K562 (cell line): ENCODE measurements around the gene CDH19. TPM values are rescaled to one million over a fixed set of nuclear protein-coding genes. Genes with fewer than 3 reads are reported as not detected.

ENCODE experiments used
- ATAC-seq: fragments of 200-7000 bp; cut with Tn5 transposase; 3 replicates; pipeline ENCODE4 v1.9.1; 2020; ENCODE audit warnings: moderate library complexity
- BruUV-seq: library from RNA; stranded (reverse); fragments of 400-500 nt; replicated peaks from 2 replicates; lab custom pipeline; 2021; lab: Mats Ljungman, UMichigan
- CTCF ChIA-PET: fragments of 300-600 bp; formaldehyde crosslinking; extraction: SDS; loops from one replicate; lab custom pipeline; 2021; ENCODE audit warnings: low intra/inter-chr PET ratio; lab: Yijun Ruan, JAX
- POLR2A ChIA-PET: fragments of 300-600, 350-650 bp; sonication (Branson Sonifier 250); formaldehyde crosslinking; extraction: SDS; loops from one replicate; lab custom pipeline; 2021; ENCODE audit warnings: antibody characterized with exemption, inconsistent platforms; lab: Yijun Ruan, JAX
- DNase-seq, 4 experiments: peaks; one replicate each; pipeline versions ENCODE4 v3.0.0 to v3.0.0-alpha.2; 2011 to 2018; ENCODE audit warnings: low spot score in 3 of 4, mixed read lengths in 3 of 4; ENCODE audit errors: extremely low read depth in 1 of 4
- FAIRE-seq: peaks from 2 replicates; lab custom pipeline; 2011; peaks lifted over from hg19 to GRCh38; lab: Jason Lieb, UNC
- H2AFZ ChIP-seq: 2 replicates; pipeline ENCODE4 v1.6.0; 2011; ENCODE audit warnings: low read depth, low read length, control low read depth, inconsistent platforms
- H3K27ac ChIP-seq: fragments of 200-600 bp; 3 replicates; pipeline ENCODE4 v1.8.0; 2011; ENCODE audit warnings: low read depth, mild to moderate bottlenecking, control low read depth, inconsistent platforms, low read length, moderate library complexity, mixed read lengths; ENCODE audit errors: extremely low read depth
- H3K27me3 ChIP-seq, 2 experiments: fragments of 300-600 bp in 1 of 2; 2 replicates in 1 of 2; 3 replicates in 1 of 2; pipeline versions ENCODE4 v1.6.0 to v1.8.0; 2011; ENCODE audit warnings: inconsistent platforms in 2 of 2, low read length in 2 of 2, mild to moderate bottlenecking in 1 of 2, mixed read lengths in 1 of 2, moderate library complexity in 1 of 2; ENCODE audit not compliant: control insufficient read depth in 2 of 2, insufficient read depth in 2 of 2
- H3K36me3 ChIP-seq: fragments of 300-600 bp; 3 replicates; pipeline ENCODE4 v1.8.0; 2011; ENCODE audit warnings: mild to moderate bottlenecking, low read length, inconsistent platforms; ENCODE audit not compliant: control insufficient read depth, insufficient read depth
- H3K4me1 ChIP-seq, 2 experiments: fragments of 200-600 bp in 1 of 2; replicated peaks in 1 of 2; 2 replicates in 1 of 2; 3 replicates in 1 of 2; pipeline versions ENCODE4 v1.5.1 to v1.8.0; 2011; ENCODE audit warnings: inconsistent platforms in 2 of 2, low read length in 2 of 2, mild to moderate bottlenecking in 1 of 2, mixed read lengths in 1 of 2, moderate library complexity in 1 of 2; ENCODE audit not compliant: control insufficient read depth in 2 of 2, insufficient read depth in 2 of 2
- H3K4me2 ChIP-seq: 2 replicates; pipeline ENCODE4 v1.6.1; 2011; ENCODE audit warnings: low read length, control low read depth, inconsistent platforms, mixed read lengths; ENCODE audit not compliant: insufficient read depth
- H3K4me3 ChIP-seq: fragments of 200-600 bp; sonication (generic), shearing (Covaris generic); 2 replicates; pipeline ENCODE4 v1.5.1; 2016; ENCODE audit warnings: control low read depth, inconsistent platforms
- H3K79me2 ChIP-seq: fragments of 200-600 bp; 3 replicates; pipeline ENCODE4 v1.8.0; 2011; ENCODE audit warnings: low read length, inconsistent platforms; ENCODE audit not compliant: control insufficient read depth, insufficient read depth
- H3K9ac ChIP-seq, 2 experiments: 2 replicates each; pipeline versions ENCODE4 v1.6.0 to v1.6.1; 2011; ENCODE audit warnings: low read depth in 2 of 2, low read length in 2 of 2, control low read depth in 1 of 2, inconsistent platforms in 1 of 2, mild to moderate bottlenecking in 1 of 2, mixed read lengths in 1 of 2; ENCODE audit not compliant: insufficient read depth in 1 of 2
- H3K9me1 ChIP-seq: one replicate; pipeline ENCODE4 v1.6.0; 2011; ENCODE audit warnings: inconsistent platforms, mild to moderate bottlenecking, low read length, moderate library complexity; ENCODE audit not compliant: control insufficient read depth, insufficient read depth
- H3K9me3 ChIP-seq: replicated peaks from 2 replicates; pipeline ENCODE4 v1.5.1; 2011; ENCODE audit warnings: low read depth, low read length, inconsistent platforms; ENCODE audit not compliant: control insufficient read depth, insufficient read depth
- H4K20me1 ChIP-seq: replicated peaks from 2 replicates; pipeline ENCODE4 v1.6.1; 2011; ENCODE audit warnings: low read length, inconsistent platforms, mixed read lengths; ENCODE audit not compliant: control insufficient read depth, insufficient read depth
- CBX2 ChIP-seq: fragments of 200-600 bp; sonication (generic); IDR thresholded peaks from one replicate; pipeline ENCODE4 v1.6.1; 2012; ENCODE audit warnings: mild to moderate bottlenecking, low read length, inconsistent platforms; ENCODE audit not compliant: insufficient read depth, poor library complexity, severe bottlenecking
- CREB1 ChIP-seq, 2 experiments: sonication (generic) in 1 of 2; formaldehyde crosslinking in 1 of 2; IDR thresholded peaks; 2 replicates each; pipeline versions ENCODE4 v1.6.1 to v1.8.0; 2012 to 2022; ENCODE audit warnings: inconsistent platforms in 1 of 2, mild to moderate bottlenecking in 1 of 2, missing genetic modification reagents in 1 of 2, moderate library complexity in 1 of 2
- DIDO1 ChIP-seq: fragments of 450-650 bp; IDR thresholded peaks from 2 replicates; pipeline ENCODE4 v1.6.1; 2016; ENCODE audit warnings: low read depth, missing biosample characterization, missing genetic modification characterization
- EHMT2 ChIP-seq: fragments of 450-650 bp; IDR thresholded peaks from 2 replicates; pipeline ENCODE4 v1.6.1; 2018; ENCODE audit warnings: antibody characterized with exemption
- GABPB1 ChIP-seq: sonication (generic); formaldehyde crosslinking; IDR thresholded peaks from 2 replicates; pipeline ENCODE4 v1.8.0; 2022; ENCODE audit warnings: mild to moderate bottlenecking, missing genetic modification reagents
- MAFK ChIP-seq: IDR thresholded peaks from 2 replicates; pipeline ENCODE4 v1.6.1; 2011; ENCODE audit warnings: low read length, improper control_type of control experiment
- PRMT5 ChIP-seq: sonication (generic); formaldehyde crosslinking; IDR thresholded peaks from 2 replicates; pipeline ENCODE4 v1.5.0; 2020; ENCODE audit warnings: missing genetic modification reagents
- RFX1 ChIP-seq: fragments of 450-650 bp; IDR thresholded peaks from 2 replicates; pipeline ENCODE4 v1.6.1; 2016; ENCODE audit warnings: mild to moderate bottlenecking, moderate library complexity
- SAFB ChIP-seq: fragments of 200-400 bp; formaldehyde crosslinking; IDR thresholded peaks from 2 replicates; pipeline ENCODE4 v1.6.1; 2017; ENCODE audit warnings: low read depth, low read length, borderline replicate concordance
- SIRT6 ChIP-seq: IDR thresholded peaks from one replicate; pipeline ENCODE4 v1.6.1; 2012; ENCODE audit warnings: low read depth, mild to moderate bottlenecking, control low read depth, inconsistent platforms, low read length, moderate library complexity
- ZBTB1 ChIP-seq: sonication (generic); formaldehyde crosslinking; IDR thresholded peaks from 2 replicates; pipeline ENCODE4 v1.8.1; 2023; ENCODE audit warnings: missing genetic modification reagents, low read depth, mild to moderate bottlenecking, borderline replicate concordance
- ZNF76 ChIP-seq: fragments of 250-450 bp; sonication (Bioruptor Pico); IDR thresholded peaks from 2 replicates; pipeline ENCODE4 v1.4.0; 2020; ENCODE audit warnings: mild to moderate bottlenecking, moderate library complexity, borderline replicate concordance
- WGBS: fragments of 100-300 bp; shearing (Covaris generic); methylation state at CpG from one replicate; pipeline ENCODE4 v1.1.6; 2016; ENCODE audit warnings: low coverage, mixed read lengths; ENCODE audit not compliant: insufficient coverage; ENCODE audit errors: missing lambda C conversion rate; 5-methylcytosine and 5-hydroxymethylcytosine counted together
- in situ Hi-C: fragments of 300-500 bp; cut with MboI; formaldehyde crosslinking; loops from 4 replicates; pipeline ENCODE4 v1.15.0; 2018; ENCODE audit warnings: inconsistent platforms, mixed read lengths
- intact Hi-C: fragments of 100-400 bp; cut with micrococcal nuclease; formaldehyde crosslinking; loops from 2 replicates; pipeline ENCODE4 v1.14.2; 2022
- polyA plus RNA-seq, 8 experiments: library from polyadenylated mRNA; depleted of rRNA in 4 of 8; stranded (reverse) in 5 of 8; unstranded in 3 of 8; fragments of >200 nt; fragmentation: Nextera tagmentation in 2 of 8; fragmentation: Illumina TruSeq in 1 of 8; extraction: Ambion mirVana in 2 of 8; extraction: Trizol in 1 of 8; gene quantifications; 2 replicates each; pipeline versions ENCODE4 v1.2.1 to v1.2.3, GENCODE V29; 2011 to 2014; ENCODE audit warnings: inconsistent platforms in 1 of 8, missing spikeins in 1 of 8
- total RNA-seq, 7 experiments: library from RNA; depleted of rRNA in 6 of 7; stranded (reverse); fragments of >200 nt in 6 of 7; fragmentation: Illumina TruSeq in 2 of 7; extraction: Trizol in 2 of 7; gene quantifications; 2 replicates each; pipeline versions ENCODE4 v1.2.1 to v1.2.3, GENCODE V29; 2011 to 2021; ENCODE audit warnings: low replicate concordance in 1 of 7
- TF ChIP-seq, protein P1 (sequence below): fragments of 250-450 bp; sonication (Bioruptor Pico); IDR thresholded peaks from 2 replicates; pipeline ENCODE4 v1.4.0; 2020
- TF ChIP-seq, protein P2 (sequence below): fragments of 450-650 bp; IDR thresholded peaks from 2 replicates; pipeline ENCODE4 v1.6.1; 2016; ENCODE audit warnings: antibody characterized with exemption

The CDH19 gene
- total and polyA plus RNA-seq, 9 of the 15 experiments (the other 6 are each of a cell fraction or from before 2014, with no cell fraction given), result not detected

DNA sequence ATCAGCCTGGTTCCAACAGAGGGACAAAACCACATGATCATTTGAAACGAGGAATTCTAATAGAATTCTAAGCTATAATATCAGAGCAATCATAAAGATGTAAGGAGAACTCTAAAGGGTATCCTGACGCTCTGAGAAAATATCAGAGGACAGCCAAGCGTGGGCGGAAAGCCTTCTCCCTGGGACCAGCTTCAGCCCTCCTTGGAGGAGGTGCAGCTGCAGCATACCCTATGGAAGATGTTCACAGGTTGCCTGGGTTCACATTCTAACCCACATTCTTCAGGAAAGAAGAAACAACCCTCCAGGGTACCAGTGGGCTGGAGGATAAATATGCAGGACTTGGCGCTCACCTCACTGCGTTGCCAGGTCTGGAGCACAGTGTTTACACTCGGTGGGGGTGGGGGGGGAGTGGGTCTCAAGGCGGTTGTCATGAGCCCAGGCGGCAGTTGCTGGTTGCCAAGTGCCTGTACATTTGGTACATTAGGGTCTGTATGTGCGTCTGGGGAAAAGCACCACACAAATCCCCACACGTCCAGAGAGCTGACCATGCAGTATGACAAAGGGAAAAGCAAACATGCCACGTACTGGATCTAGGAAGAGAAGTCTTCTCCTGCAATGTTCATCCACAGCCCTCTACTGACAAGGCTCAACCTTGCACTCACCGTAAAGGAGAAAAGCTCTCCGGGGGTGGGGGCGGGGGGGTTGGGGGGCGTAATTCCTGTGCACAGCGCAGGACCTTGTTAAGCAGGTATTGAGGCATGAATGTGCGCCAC, 80.5 kb downstream of the CDH19 start:
- ChIA-PET POLR2A (no interaction called here), CTCF (no interaction called here)
- 0% methylated on average over 5 of the region's 18 CpGs for WGBS
- H2AFZ ChIP-seq, result no peak overlapping the region
- FAIRE-seq, result no peak
- no TSS peak for BruUV-seq
- no peaks in the 10 kb centered on the region for H3K4me1 ChIP-seq
- H3K79me2 ChIP-seq, result no peaks in the 10 kb centered on the region
- no peaks in the 10 kb centered on the region for H3K9me3 ChIP-seq
- H3K4me2 ChIP-seq, result no peak overlapping the region
- H3K4me3 ChIP-seq, result no peak overlapping the region
- in situ Hi-C loops, result no loop called here
- intact Hi-C loops, result no loop called here
- no peak overlapping the region for H3K27ac ChIP-seq
- ATAC-seq, result no peak
- no peaks in the 10 kb centered on the region for H4K20me1 ChIP-seq
- no peak overlapping the region for H3K9ac ChIP-seq
- H3K27me3 ChIP-seq, result no peaks in the 10 kb centered on the region
- TF ChIP-seq PRMT5 (CRISPR knock-in tag) (no peak), ZNF76 (CRISPR knock-in tag) (no peak), ZBTB1 (CRISPR knock-in tag) (no peak), RFX1 (no peak), SIRT6 (no peak), CBX2 (no peak), EHMT2 (no peak), MAFK (no peak), SAFB (no peak), GABPB1 (CRISPR knock-in tag) (no peak), CREB1 (IDR thresholded peaks at IDR 0.05) (no peak), CREB1 (CRISPR knock-in tag; IDR thresholded peaks at IDR 0.05) (no peak), DIDO1 (tag) (no peak)
- TF ChIP-seq, protein P1, sequence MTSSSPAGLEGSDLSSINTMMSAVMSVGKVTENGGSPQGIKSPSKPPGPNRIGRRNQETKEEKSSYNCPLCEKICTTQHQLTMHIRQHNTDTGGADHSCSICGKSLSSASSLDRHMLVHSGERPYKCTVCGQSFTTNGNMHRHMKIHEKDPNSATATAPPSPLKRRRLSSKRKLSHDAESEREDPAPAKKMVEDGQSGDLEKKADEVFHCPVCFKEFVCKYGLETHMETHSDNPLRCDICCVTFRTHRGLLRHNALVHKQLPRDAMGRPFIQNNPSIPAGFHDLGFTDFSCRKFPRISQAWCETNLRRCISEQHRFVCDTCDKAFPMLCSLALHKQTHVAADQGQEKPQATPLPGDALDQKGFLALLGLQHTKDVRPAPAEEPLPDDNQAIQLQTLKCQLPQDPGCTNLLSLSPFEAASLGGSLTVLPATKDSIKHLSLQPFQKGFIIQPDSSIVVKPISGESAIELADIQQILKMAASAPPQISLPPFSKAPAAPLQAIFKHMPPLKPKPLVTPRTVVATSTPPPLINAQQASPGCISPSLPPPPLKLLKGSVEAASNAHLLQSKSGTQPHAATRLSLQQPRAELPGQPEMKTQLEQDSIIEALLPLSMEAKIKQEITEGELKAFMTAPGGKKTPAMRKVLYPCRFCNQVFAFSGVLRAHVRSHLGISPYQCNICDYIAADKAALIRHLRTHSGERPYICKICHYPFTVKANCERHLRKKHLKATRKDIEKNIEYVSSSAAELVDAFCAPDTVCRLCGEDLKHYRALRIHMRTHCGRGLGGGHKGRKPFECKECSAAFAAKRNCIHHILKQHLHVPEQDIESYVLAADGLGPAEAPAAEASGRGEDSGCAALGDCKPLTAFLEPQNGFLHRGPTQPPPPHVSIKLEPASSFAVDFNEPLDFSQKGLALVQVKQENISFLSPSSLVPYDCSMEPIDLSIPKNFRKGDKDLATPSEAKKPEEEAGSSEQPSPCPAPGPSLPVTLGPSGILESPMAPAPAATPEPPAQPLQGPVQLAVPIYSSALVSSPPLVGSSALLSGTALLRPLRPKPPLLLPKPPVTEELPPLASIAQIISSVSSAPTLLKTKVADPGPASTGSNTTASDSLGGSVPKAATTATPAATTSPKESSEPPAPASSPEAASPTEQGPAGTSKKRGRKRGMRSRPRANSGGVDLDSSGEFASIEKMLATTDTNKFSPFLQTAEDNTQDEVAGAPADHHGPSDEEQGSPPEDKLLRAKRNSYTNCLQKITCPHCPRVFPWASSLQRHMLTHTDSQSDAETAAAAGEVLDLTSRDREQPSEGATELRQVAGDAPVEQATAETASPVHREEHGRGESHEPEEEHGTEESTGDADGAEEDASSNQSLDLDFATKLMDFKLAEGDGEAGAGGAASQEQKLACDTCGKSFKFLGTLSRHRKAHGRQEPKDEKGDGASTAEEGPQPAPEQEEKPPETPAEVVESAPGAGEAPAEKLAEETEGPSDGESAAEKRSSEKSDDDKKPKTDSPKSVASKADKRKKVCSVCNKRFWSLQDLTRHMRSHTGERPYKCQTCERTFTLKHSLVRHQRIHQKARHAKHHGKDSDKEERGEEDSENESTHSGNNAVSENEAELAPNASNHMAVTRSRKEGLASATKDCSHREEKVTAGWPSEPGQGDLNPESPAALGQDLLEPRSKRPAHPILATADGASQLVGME, result no peak
- TF ChIP-seq, protein P2, sequence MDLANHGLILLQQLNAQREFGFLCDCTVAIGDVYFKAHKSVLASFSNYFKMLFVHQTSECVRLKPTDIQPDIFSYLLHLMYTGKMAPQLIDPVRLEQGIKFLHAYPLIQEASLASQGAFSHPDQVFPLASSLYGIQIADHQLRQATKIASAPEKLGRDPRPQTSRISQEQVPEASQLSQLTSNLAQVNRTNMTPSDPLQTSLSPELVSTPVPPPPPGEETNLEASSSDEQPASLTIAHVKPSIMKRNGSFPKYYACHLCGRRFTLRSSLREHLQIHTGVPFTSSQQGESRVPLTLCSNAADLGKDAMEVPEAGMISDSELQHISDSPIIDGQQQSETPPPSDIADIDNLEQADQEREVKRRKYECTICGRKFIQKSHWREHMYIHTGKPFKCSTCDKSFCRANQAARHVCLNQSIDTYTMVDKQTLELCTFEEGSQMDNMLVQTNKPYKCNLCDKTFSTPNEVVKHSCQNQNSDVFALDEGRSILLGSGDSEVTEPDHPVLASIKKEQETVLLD, result no peak
- no peak for DNase-seq
- H3K36me3 ChIP-seq, result no peaks in the 10 kb centered on the region
- no peaks in the 10 kb centered on the region for H3K9me1 ChIP-seq
